ENCODE results near the gene SIGLEC10.
"Not testable (repeated sequence)": the region's sequence is repeated elsewhere in the genome, so short reads cannot be mapped to it uniquely, and the experiment has no call there.

SIGLEC10 gene

GRCh38 chr19:51398096-51398704 lies 19.2 kb downstream of the SIGLEC10 start:
- TF ChIP-seq, protein P1, sequence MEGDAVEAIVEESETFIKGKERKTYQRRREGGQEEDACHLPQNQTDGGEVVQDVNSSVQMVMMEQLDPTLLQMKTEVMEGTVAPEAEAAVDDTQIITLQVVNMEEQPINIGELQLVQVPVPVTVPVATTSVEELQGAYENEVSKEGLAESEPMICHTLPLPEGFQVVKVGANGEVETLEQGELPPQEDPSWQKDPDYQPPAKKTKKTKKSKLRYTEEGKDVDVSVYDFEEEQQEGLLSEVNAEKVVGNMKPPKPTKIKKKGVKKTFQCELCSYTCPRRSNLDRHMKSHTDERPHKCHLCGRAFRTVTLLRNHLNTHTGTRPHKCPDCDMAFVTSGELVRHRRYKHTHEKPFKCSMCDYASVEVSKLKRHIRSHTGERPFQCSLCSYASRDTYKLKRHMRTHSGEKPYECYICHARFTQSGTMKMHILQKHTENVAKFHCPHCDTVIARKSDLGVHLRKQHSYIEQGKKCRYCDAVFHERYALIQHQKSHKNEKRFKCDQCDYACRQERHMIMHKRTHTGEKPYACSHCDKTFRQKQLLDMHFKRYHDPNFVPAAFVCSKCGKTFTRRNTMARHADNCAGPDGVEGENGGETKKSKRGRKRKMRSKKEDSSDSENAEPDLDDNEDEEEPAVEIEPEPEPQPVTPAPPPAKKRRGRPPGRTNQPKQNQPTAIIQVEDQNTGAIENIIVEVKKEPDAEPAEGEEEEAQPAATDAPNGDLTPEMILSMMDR (IDR thresholded peaks at IDR 0.05; ENCODE audit: low read depth, low read length): peak; percentile 39; the same call in 1 of the 2 replicates
- peaks cover 11% of the 10 kb centered on the region for H3K9me3 ChIP-seq (ENCODE audit: severe bottlenecking)
- peak overlapping the region; percentile 19 for H3K27ac ChIP-seq
- H3K27me3 ChIP-seq (ENCODE audit: insufficient read depth, low read depth, severe bottlenecking): no peaks in the 10 kb centered on the region
- no peak overlapping the region for H3K4me3 ChIP-seq (ENCODE audit: low read depth, low read length)
- DNase-seq: peak; percentile 20
- no peaks in the 10 kb centered on the region for H3K36me3 ChIP-seq

DNA sequence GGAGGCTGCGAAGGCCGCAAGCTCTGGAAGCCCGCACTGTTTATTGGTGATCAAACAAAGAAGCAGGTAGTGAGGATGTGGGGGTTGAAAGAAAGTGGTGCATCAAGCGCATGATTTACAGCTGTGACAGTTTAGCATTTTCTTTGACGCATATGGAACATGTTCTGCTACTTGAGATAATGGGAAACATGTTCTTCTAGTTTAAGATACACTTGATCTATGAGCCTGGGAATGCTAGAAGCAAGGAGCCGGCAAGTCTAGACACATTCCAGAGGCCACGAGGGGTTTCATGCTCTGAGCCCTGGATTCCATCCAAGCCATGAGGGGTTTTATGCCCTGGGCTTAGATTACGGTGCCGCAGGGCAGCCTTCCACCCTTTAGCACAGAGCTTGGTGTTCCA lies 20.0 kb downstream of the SIGLEC10 start:
- peak overlapping the region; percentile 19 for H3K27ac ChIP-seq

DNA sequence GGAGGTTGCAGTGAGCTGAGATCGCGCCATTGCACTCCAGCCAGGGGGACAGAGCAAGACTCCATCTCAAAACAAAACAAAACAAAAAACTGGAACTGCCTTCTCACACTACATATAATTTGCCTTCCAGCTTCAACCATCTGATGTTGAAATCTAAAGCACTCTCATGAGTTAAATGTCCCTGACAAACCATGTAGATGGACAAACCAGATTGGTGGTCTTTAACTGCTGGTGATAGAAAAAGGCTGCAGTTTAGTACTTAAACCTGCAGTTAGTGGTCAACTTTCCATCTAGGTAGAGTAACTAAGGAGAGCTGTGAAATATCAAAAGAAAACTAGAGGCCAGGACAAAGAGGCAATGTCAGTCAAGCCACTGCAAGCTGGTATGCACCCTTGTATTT lies 21.3 kb downstream of the SIGLEC10 start:
- Histone ChIP-seq H3K4me3 (ENCODE audit: low read depth, low read length) (no peak overlapping the region), H3K27me3 (ENCODE audit: insufficient read depth, low read depth, severe bottlenecking) (no peaks in the 10 kb centered on the region)

More for the DNA sequence above, 20.0 kb downstream of the SIGLEC10 start:
- H3K36me3 ChIP-seq; H3K27me3 ChIP-seq (ENCODE audit: insufficient read depth, low read depth, severe bottlenecking); H3K4me3 ChIP-seq (ENCODE audit: low read depth, low read length); H3K9me3 ChIP-seq (ENCODE audit: severe bottlenecking): not testable (repeated sequence)
- DNase-seq: peak; percentile 16

GRCh38 chr19:51394050-51394836 lies 23.2 kb downstream of the SIGLEC10 start:
- Histone ChIP-seq H3K36me3 (no peaks in the 10 kb centered on the region), H3K27ac (peak overlapping the region; percentile 83), H3K27me3 (ENCODE audit: insufficient read depth, low read depth, severe bottlenecking) (no peaks in the 10 kb centered on the region), H3K4me3 (ENCODE audit: low read depth, low read length) (peak overlapping the region; percentile 85), H3K9me3 (ENCODE audit: severe bottlenecking) (no peaks in the 10 kb centered on the region)
- TF ChIP-seq, protein P1 (IDR thresholded peaks at IDR 0.05; ENCODE audit: low read depth, low read length): no peak
- DNase-seq: peak; percentile 97

More for the DNA sequence above, 21.3 kb downstream of the SIGLEC10 start:
- TF ChIP-seq, protein P1 (IDR thresholded peaks at IDR 0.05; ENCODE audit: low read depth, low read length): no peak
- no peak overlapping the region for H3K27ac ChIP-seq
- no peaks in the 10 kb centered on the region for H3K36me3 ChIP-seq
- no peaks in the 10 kb centered on the region for H3K9me3 ChIP-seq (ENCODE audit: severe bottlenecking)
- no peak for DNase-seq

DNA sequence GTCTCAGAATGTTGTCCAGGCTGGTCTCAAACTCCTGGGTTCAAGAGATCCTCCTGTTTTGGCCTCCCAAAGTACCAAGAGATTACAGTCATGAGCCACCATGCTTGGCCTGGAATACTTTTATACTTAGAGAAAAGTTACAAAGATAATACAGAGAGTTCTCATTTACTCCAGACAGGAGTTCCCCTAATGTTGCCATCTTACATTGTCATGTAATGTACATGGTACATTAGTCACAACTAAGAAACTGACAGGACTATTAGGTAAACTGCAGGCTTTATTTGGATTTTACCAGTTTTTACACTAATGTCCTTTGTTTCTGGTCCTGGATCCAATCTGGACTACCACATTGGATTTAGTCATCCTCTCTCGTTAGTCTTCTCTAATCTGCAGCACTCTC lies 24.7 kb downstream of the SIGLEC10 start:
- no peaks in the 10 kb centered on the region for H3K9me3 ChIP-seq (ENCODE audit: severe bottlenecking)
- TF ChIP-seq, protein P1 (IDR thresholded peaks at IDR 0.05; ENCODE audit: low read depth, low read length): no peak
- no peak overlapping the region for H3K27ac ChIP-seq
- DNase-seq: no peak
- H3K36me3 ChIP-seq: no peaks in the 10 kb centered on the region
- H3K4me3 ChIP-seq (ENCODE audit: low read depth, low read length): no peak overlapping the region
- no peaks in the 10 kb centered on the region for H3K27me3 ChIP-seq (ENCODE audit: insufficient read depth, low read depth, severe bottlenecking)

DNA sequence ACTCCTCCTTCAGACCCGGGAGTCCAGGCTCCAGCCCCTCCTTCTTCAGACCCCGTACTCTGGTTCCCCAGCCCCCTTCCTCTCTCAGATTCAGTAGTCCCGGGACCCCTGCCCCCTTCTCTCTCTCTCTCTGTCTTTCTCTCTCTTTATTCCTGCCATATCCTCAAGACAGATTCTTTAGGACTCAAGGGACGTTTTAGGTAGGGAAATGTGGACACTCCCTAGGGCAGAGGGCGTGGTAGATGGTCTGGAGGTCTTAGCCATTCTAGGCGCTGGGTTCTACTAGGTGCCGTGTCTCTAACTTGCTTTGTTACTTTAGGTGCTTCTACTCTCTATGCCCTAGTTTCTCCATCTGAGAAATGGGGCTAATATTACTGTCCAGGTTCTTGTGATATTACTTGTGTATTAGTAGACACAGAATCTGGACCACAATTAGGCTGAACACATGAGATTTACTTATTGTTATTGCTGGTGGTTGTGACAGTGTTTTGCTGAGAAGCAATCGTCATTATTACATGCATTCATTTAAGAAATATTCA lies 26.3 kb downstream of the SIGLEC10 start:
- H3K27me3 ChIP-seq (ENCODE audit: insufficient read depth, low read depth, severe bottlenecking): no peaks in the 10 kb centered on the region
- no peaks in the 10 kb centered on the region for H3K9me3 ChIP-seq (ENCODE audit: severe bottlenecking)
- TF ChIP-seq, protein P1 (IDR thresholded peaks at IDR 0.05; ENCODE audit: low read depth, low read length): no peak
- DNase-seq: no peak
- H3K36me3 ChIP-seq: no peaks in the 10 kb centered on the region
- H3K27ac ChIP-seq: no peak overlapping the region
- H3K4me3 ChIP-seq (ENCODE audit: low read depth, low read length): no peak overlapping the region
